ENCODE data around the gene PLEKHD1. TPM values are rescaled to one million over a fixed set of nuclear protein-coding genes. Genes with fewer than 3 reads are reported as not detected.

The PLEKHD1 gene
- total RNA-seq, 2 experiments from 2014 or later = 0.04 TPM; not detected in 1

DNA sequence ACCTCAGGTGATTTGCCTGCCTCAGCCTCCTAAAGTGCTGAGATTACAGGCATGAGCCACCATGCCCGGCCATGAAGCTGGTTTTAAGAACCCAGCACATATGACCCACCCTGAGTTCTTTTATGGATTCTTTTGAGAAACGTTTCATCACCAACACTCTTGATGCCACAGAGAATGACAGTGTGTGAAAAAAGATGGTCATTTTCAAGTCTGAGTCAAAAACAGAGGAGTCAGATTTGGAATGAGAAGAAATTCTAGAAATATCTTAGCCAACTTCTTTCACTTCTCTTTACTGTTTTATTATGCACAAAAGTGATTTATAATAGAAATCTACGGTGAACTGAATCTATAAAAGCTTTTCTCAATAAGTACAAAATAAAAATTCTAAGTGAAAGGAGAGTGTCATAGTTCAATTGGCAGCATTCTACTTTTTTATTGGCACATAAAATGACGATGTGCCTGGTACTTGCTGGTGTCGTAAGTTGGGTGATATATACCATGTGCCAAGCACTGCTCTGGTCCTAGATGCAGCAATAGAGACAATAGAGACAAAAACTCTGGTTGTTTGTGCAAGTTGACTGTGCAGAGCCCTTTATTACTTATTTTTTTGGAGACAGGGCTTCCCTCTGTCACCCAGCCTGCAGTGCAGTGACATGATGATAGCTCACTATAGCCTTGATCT, 56.3 kb downstream of the PLEKHD1 start:
- ChIA-PET CTCF (interaction anchor here (1.4 kb wide), 1 partner anchor 44 kb away, joined by 3 read pairs; no protein-coding TSS in a partner anchor), POLR2A (no interaction called here)

DNA sequence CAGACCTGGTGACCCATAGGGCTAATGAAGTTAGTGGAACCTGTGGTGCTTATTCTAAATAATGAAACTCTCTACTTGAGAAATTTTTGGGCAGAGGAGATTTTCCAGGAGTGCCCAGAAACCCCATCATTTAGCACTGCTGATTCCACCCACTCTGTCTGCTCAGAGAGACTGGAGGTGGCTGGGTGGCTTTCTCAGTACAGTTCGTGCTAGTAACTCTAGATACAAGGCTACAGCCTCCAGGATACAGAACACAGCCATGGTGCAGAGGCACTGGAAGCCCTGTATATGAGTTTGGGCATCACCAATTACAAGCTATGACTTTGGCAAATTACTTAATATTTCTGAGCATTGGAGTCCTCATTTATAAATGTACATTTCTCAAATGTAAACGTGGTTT, 57.8 kb downstream of the PLEKHD1 start:
- CTCF ChIA-PET = no interaction called here
- POLR2A ChIA-PET = no interaction called here

DNA sequence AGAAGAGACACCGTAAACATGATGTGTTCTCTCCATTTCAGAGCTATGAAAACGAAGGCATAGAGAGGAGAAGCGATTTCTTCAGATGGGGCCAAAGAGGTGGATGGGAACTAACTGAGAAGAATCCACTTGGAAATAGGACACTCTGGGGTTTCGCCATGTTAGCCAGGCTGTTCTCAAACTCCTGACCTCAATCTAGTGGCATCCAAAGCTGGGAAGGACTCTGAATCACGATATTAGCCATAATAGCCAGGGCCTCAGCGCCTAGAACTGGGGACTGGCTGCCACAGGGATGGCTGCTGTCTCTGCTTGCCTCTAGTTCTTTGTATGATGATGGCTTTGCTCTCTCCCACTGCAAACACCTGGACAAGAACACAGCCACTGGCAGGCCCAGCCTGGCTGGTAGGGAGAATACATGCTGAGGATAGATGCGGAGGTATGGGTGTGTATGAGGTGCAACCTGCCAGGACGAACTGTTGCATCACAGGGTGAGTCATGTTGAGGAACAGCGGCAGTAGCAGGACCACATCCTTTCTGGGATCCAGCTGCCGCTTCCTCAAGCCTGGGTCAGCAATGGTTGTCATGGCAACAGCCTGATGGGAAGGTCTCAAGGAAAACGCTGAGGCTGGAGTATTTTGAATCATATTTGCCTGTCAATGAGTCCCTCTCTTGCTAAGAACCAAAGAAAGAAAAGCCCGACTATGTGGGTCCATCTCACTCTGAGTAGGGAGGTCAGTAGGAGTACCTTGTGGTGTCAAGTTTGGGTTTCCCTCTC, 59.0 kb downstream of the PLEKHD1 start:
- CTCF ChIA-PET = no interaction called here
- POLR2A ChIA-PET = no interaction called here

DNA sequence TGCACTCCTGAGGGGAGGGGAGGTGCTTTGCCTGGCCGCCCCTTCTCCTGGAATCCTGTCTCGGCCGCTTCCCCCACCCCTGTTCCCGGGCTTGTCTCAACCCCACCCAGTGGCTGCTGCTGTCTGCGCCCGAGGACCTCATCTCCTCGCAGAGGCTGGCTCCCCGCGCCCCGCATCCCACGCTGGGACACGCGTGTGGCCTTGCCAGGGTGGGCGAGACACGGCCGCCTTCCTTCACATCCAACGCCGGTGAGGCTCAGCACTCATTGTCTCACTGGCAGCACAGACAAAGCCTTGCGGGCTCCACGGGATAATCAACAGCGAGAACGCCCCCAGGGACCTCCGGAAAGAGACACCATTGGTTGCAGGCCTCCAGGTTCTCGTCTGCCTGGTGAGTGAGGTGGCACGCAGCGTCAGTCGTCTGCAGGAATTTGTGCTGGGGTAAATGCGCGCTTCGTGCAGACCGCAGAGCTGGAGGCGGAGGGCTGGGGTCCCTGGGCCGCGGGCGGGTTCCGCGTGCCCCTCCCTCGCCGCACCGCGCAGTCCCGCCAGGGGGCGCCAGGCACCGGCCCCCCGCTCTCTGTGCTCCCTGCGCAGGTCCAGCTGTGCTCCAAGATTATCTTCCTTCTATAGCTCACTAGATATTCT, 63.3 kb downstream of the PLEKHD1 start:
- CTCF ChIA-PET = interaction anchor here (0.6 to 2.6 kb wide), 6 partner anchors 10 to 252 kb away, joined by 3 to 16 read pairs (median 4); partner anchors contain the start of gene CCDC177
- POLR2A ChIA-PET = no interaction called here

DNA sequence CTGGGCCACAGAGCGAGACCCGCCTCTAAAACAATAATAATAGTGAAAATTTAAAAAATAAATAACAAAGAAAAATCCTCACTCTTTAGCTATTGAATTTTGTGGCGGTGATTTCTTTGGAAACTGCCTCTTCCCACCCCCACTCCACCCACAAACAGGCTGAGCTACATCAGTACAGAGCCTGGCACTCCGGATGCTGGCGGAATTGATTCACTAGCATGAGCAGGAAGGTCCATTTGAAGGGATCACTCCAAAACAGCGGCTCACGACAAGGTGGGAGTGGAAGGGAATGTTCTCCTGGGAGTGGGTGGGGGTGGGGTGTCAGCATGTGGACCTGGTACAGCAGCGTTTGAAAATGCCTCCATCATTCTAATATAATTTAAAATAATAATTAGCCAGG, 64.0 kb downstream of the PLEKHD1 start:
- POLR2A ChIA-PET = no interaction called here

DNA sequence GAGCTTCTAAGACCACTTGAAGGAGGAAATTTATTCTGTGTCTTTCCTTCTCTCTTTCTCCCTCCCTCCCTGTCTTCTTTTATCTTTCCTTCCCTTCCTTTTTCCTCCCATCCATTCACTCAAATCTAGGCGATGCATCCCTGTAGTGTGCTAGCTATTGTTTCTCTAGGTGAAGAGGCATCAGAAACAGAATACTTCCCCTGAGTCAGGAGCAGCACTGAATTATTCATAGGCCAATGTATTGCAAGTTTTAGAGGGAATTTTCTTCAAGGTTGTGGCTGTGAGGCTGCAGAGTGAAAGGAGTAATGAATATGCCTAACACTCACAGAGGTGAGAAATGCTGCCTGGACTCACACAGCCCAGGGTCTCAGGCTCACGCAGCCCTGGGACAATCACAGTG, 67.0 kb downstream of the PLEKHD1 start:
- POLR2A ChIA-PET = no interaction called here
- CTCF ChIA-PET = interaction anchor here (0.6 kb wide), 1 partner anchor 48 kb away, joined by 3 read pairs; no protein-coding TSS in a partner anchor

More for the DNA sequence above, 64.0 kb downstream of the PLEKHD1 start:
- CTCF ChIA-PET = interaction anchor here (0.6 to 2.6 kb wide), 7 partner anchors 9 to 1829 kb away, joined by 3 to 16 read pairs (median 4); partner anchors contain the start of gene CCDC177

DNA sequence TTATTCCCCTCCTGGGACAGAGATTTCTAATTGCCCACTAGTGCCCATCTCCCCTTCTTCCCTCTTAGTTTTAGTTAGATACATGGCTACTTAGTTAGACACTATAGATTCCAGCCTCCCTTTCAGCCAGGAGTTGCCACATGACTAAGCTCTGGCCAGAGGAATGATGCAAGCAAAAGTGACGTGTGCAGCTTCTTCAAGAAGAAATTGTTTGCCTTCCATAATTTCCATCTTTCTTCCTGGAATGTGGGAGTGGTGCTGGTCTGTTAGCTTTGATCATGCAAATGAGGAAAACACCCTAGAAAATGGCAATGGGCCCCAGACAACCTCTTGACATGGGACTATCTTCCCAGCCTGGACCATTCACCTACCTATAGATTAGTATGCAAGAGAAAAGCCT, 68.7 kb downstream of the PLEKHD1 start:
- POLR2A ChIA-PET = no interaction called here
- CTCF ChIA-PET = no interaction called here

DNA sequence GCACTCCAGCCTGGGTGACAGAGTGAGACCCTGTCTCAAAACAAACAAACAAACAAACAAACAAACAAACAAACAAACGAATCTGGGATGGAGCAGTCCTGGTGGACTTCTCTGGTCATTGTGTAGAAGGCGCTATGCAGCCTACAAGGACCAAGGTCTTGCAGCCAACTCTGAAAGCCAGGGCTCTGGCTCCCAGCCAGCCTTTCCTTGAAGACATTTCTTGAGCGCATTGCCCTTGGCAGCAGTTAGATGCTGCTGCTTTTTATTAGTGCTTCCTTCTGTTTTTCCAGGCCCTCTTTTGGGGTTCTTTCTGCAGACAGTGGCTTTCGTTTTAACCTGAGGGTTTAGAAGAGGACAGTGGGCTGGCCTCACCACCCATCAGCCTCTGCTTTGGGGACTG, 70.0 kb downstream of the PLEKHD1 start:
- CTCF ChIA-PET = no interaction called here
- POLR2A ChIA-PET = no interaction called here

DNA sequence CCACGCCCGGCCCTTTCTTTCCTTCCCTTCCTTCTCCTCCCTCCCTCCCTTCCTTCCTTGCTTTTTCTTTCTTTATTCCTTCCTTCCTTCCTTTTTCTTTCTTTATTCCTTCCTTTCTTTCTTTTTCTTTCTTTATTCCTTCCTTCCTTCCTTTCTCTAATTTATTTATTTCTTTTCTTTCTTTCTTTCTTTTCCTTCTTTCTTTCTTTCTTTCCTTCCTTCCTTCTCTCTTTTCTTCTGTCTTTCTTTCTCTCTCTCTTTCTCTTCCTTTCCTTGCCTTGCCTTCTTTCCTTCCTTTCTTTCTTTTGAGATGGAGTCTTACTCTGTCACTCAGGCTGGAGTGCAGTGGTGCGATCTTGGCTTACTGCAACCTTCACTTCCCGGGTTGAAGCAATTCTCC, 74.2 kb downstream of the PLEKHD1 start:
- CTCF ChIA-PET = no interaction called here
- POLR2A ChIA-PET = no interaction called here

DNA sequence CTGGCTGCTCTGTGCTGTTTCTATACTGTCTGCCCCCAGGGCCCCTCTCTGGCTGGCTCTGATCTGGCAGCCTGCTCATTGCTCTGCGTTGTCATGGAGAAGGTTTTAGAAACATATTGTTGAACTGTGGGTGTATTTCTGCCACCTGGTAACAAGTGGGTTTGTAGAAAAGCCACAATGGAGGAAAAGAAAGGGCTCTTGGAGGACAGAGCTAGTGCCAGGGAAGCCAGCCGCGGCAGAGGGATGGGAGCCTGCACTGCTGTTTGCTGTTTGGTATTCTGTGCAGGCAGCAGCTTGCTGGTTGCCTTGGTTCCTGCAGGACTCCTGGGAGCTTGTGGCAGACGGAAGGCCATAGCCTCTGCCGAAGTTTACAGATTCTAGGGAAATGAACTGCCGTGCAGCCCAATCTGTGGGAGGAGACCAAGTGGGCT, 75.1 kb downstream of the PLEKHD1 start:
- CTCF ChIA-PET = interaction anchor here (0.8 kb wide), 1 partner anchor 15 kb away, joined by 3 read pairs; the partner anchor contains the start of gene CCDC177
- POLR2A ChIA-PET = no interaction called here

DNA sequence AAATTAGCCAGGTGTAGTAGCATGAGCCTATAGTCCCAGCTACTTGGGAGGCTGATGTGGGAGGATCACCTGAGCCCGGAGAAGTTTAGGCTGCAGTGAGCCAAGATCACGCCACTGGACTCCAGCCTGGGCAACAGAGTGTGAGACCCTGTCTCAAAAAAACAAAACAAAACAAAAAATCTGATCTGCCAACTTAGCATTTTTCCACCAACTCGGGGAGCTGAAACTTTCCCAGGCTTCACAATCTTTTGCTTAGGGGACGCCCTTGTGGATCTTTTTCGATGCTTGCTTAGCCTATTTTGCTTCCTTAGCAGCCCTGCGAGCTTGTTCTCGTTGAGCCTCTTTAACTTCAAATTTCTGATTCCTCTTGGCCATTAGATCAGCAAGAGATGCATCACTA, 76.3 kb downstream of the PLEKHD1 start:
- CTCF ChIA-PET = interaction anchor here (0.8 to 1.4 kb wide), 2 partner anchors 10 to 12 kb away, joined by 3 to 4 read pairs; no protein-coding TSS in a partner anchor
- POLR2A ChIA-PET = no interaction called here

DNA sequence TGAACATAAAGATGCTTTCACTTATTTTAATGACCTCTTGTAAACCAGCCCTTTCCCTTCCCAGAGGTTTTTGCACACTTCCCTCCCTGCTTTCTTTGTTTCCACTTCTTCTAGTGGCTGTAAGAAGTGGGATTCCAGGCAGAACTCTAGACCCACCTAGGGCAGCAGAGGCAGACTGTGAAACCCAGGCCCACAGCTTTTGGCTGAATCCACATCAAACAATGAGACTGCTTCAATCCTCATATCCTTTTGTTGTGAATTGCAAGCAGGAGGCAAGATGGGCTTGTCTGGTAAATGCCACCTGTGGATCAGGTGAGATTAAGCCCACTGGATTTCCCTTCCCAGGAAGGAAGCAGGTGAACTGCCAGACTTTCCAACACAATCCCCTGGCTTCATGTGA, 77.4 kb downstream of the PLEKHD1 start:
- POLR2A ChIA-PET = no interaction called here
- CTCF ChIA-PET = no interaction called here

DNA sequence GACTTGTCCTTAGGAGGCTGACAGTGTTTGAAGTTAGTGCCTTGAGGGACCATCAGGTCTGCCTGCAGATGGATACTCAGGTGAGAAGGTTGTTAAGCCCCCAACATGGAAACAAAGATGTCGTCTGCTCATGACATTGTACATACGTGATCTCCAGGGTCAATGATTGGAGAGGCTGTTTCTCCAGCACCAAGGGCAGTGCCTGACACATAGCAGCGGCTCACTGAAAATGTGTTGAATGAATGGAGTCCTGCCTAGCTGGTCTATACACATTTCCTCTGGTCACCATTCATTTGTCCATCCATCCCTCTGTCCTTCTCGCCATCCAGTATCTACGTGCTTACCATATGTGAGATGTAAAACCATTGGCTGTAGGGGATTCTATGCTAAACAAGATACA, 83.0 kb downstream of the PLEKHD1 start:
- POLR2A ChIA-PET = no interaction called here

DNA sequence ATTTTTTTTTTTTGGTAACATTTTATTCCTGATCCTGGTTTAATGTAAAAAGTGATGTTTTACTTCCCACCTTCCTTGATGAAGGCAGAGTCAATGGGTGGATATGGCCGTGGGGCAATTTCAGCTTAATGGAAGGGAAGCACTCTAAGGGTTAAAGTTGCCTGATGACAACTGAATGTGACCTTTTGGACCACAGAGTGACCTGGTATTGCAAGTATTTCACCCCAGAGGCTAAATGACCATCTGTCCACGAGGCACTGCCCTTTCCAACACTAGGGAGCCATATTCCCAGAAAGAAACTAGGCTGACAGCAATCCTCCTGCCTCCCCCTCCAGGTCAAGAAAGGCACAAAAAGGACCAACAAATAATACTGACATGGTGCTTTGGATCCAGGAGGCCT, 85.3 kb downstream of the PLEKHD1 start:
- CTCF ChIA-PET = interaction anchor here (1.2 kb wide), 1 partner anchor 15 kb away, joined by 3 read pairs; no protein-coding TSS in a partner anchor

More for the DNA sequence above, 83.0 kb downstream of the PLEKHD1 start:
- CTCF ChIA-PET = no interaction called here

DNA sequence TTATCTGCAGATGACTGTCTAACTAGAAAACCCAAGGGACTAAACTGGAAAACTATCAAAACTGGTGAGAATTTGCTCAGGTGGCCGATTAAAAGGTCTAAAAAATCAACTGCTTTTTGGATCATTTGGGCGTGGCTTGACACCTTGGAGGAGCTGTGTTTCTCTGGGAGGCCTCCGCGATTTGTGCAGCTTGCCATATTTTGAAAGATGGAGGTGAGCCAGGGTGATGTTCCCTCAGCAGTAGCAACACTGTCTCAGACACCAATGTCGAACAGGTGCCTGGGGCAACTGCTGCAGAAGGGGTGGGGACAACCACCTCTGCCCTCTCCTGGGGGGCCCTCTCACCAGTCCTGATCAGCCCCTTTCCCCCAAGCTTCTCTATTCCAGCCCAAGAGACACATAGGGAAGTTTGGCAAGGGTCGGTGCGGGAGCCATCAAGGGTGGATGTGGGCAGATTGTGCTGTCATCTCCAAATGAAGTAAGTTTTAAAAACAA, 86.4 kb downstream of the PLEKHD1 start:
- CTCF ChIA-PET = interaction anchor here (1.2 to 1.5 kb wide), 3 partner anchors 10 to 22 kb away, joined by 3 to 4 read pairs (median 4); no protein-coding TSS in a partner anchor
- POLR2A ChIA-PET = interaction anchor here (0.5 kb wide), 1 partner anchor 150 kb away, joined by 3 read pairs; no protein-coding TSS in a partner anchor

More for the DNA sequence above, 85.3 kb downstream of the PLEKHD1 start:
- POLR2A ChIA-PET = no interaction called here

DNA sequence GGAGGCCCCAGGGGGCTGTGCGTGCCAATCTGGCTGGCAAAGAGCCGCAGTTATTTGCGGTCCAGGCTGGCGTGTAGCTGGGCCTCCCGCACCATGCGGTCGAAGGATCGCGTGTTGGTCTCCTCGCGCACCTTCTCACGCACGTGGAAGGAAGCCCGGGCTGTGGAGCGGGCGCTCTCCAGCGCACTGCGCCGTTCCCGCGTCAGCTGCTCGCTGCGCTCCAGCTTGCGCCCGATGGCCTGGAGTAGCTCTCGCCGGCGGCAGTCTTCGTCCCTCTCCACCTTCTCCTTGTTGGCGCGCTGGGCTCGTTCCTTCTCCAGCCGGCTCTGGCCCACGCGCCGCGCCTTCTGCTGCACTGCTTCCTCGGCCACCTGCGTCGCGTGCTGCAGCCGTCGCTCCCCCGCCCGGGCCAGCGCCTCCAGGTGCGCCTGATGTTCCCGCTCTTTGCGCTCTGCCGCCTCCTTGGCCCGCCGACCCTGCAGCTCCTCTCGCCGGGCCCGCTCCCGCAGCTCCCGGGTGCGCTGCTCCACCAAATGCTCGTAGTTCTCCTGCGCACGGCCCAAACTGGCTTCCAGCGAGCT, 87.0 kb downstream of the PLEKHD1 start:
- CTCF ChIA-PET = interaction anchor here (0.9 to 1.5 kb wide), 4 partner anchors 10 to 155 kb away, joined by 3 to 4 read pairs (median 4); no protein-coding TSS in a partner anchor
- POLR2A ChIA-PET = interaction anchor here (0.5 kb wide), 1 partner anchor 149 kb away, joined by 3 read pairs; no protein-coding TSS in a partner anchor

DNA sequence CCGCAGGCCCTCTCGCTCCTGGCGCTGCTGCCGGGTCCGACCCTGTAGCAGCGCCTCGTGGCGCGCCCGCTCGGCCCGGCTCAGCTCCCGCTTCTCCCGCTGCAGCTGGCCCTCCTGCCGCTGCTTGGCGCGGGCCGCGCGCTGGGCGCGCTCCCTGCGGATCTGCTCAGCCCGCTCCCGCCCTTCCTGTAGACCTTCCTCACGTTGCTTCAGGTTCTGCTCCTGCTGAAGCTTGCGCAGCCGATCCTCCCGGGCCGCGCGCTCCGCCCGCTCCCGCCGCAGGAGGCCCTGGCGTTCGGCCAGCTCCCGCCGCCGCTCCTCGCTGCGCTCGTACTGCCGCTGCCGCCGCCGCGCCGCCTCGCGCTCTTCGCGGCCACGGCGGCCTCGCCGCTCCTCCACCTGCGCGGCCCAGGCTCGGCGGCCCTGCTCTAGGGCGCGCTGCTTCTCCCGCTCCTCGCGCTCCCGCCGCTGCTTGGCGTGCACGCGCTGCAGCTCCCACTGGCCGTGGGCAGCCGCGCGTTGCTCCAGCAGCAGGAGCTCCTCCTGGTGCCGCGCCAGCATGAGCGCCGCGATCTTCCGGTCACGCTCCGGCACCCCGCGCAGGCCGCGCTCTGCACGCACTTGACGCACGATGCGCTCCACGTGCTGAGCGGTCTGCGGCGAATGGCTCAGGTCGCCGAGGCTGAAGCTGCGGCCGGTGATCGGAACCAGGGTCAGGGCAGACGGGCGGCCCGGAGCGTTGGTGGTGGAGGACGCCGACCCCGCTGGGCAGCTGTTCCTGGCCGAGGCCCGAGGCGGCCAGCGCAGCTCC, 87.7 kb downstream of the PLEKHD1 start:
- ChIA-PET CTCF (interaction anchor here (0.5 to 3.1 kb wide), 5 partner anchors 14 to 1032 kb away, joined by 3 to 16 read pairs (median 3); no protein-coding TSS in a partner anchor), POLR2A (interaction anchor here (0.6 kb wide), 1 partner anchor 429 kb away, joined by 3 read pairs; no protein-coding TSS in a partner anchor)

DNA sequence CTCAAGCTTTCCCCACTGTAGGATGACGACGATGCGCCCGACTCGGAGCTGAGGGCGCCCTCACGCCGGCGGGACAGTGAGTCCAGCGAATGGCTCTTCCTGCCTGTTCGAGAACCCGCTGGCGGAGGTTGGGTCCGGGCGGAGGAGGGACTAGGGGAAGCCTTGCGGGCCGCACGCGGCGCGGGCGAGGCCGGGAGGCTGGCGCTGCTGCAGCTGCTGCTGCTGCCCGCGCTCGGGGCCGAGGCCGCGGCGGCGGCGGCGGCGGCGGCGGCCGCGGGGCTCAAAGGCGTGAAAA, 88.3 kb downstream of the PLEKHD1 start:
- POLR2A ChIA-PET = no interaction called here
- CTCF ChIA-PET = interaction anchor here (0.5 to 3.1 kb wide), 3 partner anchors 14 to 1033 kb away, joined by 3 to 16 read pairs (median 3); no protein-coding TSS in a partner anchor

Data from activated CD8-positive, alpha-beta memory T cell treated with anti-CD3 and anti-CD28 coated beads for 36 hours (primary cell).